ENCODE measurements around the gene TLX1. TPM values are rescaled to one million over a fixed set of nuclear protein-coding genes. Genes with fewer than 3 reads are reported as not detected.

The TLX1 gene
- polyA plus RNA-seq, 1 donor = not detected

- no peak for DNase-seq
Observed at GRCh38 chr10:101134299-101135127, 3.4 kb downstream of the TLX1 start.

GRCh38 chr10:101135141-101136006, 4.3 kb downstream of the TLX1 start:
- no peak for DNase-seq

- no peak for DNase-seq
Observed at GRCh38 chr10:101136007-101136707, 5.1 kb downstream of the TLX1 start.

DNA sequence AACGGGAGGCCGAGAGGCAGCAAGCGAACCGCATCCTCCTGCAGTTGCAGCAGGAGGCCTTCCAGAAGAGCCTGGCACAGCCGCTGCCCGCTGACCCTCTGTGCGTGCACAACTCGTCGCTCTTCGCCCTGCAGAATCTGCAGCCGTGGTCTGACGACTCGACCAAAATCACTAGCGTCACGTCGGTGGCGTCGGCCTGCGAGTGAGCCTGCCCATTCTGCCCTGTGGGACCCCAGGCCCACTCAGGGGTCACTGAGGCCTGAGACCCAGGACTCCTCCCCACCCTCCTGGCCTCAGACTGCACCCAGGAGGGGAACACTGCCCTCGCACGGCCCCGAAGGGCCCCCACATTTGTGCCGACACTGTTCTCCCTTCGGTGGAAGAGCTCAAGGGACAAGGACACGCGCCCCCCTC, 5.6 kb downstream of the TLX1 start:
- no peak for DNase-seq

DNA sequence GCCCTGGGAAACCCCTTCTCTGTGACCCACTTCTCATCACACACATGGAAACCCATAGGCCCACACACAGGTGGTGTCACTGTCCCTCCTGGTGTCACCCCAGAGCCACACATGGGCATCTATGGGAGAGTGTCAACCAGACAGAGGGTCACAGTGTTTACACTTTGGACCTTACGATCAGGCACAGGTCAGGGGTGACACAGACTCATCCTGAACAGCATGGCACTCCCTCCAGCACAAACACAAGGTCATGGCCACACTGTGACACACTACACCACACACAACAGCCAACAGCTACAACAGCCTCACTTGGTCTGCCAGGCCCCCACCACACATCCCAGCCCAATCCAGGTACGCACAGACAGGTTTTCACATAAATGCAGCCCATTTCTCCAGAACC, 6.2 kb downstream of the TLX1 start:
- no peak for DNase-seq

- DNase-seq = no peak
Observed at GRCh38 chr10:101138788-101139420, 7.8 kb downstream of the TLX1 start.

GRCh38 chr10:101139421-101139911, 8.4 kb downstream of the TLX1 start:
- DNase-seq = no peak

DNA sequence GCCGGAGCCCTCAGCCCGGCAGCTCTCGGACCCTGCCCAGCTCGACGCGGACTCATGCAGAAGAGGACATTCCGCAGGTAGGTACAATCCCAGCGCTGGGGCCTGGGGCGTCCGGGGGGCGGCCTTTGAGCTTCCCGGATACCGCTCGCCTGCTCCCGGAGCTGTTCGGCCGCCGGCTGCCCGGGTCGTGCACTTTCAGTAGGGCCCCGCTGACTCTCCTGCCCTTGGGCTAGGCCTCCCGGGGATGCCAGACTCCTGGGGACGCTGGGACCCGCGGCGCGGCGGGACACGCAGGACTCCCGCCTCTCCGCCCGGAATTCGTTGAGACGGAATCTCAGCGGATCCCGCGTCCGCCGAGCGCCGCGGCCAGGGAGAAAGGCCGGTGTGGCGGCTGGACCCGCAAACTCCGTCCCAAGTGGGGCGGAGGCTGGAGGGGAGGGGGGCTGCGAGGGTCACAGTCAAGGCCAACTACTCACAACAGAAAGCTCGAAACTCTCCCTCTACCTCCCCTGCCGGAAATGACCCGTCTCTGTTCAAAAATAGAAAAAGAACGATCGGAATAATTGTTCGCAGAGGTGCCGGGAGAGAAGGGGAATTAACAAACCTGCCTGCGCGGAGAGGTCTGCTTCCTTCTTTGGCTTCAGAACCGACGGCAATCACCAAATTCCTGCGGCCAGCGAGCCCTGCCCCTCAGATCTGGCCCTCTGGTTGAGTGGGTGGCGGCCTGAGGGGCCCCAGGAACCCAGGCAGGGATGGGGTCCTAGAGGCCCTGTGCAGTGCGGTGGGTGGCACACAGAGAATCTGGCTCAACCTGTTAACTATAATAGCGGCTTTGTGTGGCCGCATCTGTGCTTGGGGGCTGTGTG, 9.2 kb downstream of the TLX1 start:
- no peak for DNase-seq

DNA sequence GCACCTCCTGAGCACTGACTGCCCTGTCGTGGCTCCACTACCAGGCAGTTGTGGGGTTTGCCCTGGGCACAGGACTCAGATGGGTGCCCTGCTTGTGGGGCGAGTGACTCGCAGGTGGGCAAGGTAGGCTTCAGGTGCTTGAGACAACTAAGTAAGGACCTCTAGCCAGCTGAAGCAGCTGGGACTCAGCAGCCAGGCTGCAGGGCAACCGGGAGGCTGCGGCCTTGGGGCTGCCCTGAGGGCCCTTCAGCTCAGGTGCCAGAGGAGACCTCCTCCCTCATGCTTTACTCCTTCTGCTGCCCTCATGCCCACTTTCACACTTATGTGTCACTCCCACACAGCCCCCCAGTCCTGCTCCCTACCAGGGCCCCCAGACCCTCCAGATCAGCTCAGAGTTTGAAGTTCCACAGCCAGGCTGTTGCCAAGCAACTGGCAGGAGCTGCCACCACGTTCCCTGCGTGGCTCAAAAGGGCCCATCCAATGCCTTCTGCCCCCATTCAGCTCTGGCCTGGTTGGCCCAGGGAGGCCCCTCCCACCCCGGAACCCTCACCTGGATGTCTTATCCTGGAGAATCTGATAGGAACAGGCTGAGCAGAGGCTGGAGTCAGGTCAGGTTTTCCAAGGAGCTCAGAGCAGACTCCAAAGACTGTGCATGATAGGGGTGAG, 10.0 kb downstream of the TLX1 start:
- no peak for DNase-seq

DNA sequence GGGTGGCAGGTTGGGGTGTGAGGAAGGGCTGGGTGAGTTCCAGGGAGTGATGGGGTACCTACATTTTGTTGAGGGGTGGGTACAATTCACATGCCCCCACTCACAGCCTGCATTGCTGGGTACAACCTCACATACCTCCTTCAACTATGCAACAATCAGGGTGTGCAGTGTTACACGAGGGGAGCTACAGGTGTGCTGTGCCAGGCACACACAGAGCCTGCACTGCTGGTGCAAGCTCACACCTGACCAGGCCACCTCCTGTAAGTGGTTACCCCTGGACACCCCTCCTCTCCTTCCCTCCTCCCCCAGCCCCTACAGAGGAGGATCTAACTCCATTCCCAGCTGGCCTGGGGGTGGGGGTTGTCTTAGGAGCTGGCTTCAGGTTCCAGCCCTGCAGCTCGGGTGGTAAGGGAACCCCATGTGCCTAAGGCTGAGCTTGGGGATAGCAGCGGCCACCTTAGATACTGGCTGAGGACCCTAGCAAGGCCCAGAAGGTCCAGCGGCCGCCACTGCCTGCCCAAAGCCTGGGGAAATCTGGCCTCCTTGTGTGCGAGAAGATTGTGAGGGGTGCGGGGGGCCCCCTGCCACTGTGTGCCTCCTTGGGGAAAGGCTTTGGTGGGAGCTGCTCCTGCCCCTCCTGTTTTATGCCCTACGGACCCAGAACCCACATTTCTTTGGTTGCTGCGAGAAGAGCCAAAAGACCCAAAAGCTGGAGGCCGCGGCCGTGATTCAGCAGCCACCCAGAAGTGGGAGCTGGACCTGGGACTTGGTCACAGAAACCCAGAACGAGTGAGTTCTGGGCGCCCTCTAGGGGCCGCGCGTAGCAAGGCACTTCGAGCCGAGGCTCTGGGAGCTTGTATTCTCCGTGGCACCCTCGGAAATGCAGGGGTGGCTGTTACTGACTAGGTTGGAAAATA, 10.8 kb downstream of the TLX1 start:
- DNase-seq = peak; percentile 82

DNA sequence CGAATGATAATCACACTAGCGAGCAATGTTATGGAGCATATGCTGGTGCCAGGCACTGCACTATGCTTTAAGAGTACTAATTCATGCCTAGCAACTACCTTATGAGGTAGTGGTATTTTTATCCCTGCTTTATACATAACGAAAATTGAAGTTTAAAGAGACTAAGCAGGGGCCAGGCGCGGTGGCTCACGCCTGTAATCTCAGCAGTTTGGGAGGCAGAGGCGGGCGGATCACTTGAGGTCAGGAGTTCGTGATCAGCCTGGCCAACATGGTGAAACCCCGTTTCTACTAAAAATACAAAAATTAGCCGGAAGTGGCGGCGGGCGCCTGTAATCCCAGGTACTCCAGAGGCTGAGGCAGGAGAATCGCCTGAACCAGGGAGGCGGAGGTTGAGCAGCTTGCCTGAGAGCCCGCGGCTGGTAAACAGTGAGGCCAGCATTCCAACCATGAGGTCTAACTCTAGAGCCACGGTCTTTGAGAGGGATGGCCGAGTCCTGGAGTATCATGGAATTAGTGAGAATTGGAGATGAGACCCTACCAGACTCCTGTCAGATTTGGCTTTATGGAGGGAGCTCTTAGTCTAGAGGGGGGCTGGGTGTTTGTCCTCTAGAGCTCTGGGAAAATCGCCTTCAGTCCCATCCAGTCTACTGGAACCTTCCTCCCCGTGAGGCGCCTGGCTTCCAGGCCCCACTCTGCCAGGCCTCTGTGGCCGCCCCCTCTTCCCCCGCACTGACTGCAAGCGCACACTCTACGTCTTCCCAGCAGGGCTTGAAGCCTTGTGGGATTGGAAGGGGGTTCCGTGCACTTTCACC, 11.6 kb downstream of the TLX1 start:
- no peak for DNase-seq

DNA sequence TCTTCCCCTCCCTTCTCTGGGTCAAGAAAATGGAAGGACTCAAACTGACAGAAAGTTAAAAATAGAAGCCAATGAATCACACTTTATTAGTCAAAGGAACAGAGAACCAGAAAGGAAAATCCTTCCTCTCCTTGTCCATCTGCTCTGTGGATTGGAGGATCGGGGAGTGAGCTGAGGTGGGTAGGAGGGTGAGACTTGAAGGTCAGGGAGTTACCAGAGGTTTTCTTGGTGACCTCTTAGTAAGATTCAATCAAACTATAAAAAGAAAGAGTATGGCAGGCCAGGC, 12.2 kb downstream of the TLX1 start:
- DNase-seq = no peak

DNA sequence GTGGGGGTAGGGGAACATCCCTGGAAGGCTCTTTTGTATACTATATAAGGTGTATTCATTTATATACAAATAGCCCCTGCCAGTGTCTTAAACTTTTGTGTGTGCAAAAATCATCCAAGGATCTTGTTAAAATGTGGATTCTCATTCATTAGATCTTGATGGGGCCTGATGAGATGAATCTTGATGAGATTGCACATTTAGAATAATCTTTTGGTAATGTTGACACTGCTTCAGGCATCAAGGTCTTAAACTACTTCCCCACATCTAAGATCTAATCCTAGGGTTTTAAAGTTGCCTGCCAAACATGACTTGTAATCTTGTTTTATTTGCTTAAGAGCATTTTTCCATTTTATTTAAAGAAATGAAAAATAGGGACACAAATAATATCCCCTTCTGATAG, 13.0 kb downstream of the TLX1 start:
- DNase-seq = no peak

DNA sequence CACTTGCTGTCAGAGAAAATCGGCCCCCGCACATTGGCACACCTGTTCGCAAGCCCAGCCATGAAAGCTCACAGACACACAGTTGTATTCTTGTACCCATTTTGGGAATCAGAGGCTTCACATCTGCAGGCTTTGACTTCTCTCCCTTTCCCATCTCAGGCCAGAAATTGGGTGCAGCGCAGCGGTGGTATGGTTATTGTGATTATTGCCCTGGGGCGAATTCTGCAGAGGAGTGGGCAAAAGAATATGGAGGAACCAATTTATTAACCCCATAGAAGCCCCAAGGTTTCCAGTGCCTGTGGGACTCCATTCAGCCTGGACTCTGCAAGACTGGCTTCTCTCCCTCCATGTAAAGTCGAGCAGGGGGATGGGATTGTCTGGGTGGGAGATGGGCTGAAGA, 14.0 kb downstream of the TLX1 start:
- no peak for DNase-seq

DNA sequence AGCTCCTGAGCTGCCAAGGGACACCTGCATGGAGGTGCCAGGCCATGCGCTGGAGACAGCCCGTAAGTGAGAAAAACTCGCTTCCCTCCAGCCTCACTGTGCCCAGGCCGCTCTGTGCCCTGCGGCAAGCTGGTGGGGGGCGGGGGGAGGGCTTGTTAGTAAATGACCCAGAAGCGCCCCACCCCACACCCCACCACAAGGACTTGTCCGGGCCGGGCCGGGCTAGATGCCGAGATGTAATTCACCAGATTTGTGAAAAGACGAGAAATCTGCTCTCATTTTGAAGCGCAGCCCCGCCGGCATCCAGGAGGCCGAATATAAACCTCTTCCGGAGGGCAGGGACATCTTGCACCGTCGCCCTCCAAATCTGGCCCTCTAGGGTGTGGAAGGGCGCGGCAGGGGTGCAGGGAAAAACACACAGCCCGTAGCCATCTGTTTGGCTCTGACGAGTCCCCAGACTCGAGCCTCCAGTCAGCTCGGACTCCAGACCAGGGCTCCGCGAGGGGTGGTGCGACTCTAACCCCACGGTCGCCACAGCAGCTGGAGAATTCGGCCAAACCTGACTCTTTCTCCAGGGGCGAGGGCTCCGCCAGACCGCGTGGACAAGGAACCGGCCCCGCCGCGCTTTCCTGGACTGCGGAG, 14.8 kb downstream of the TLX1 start:
- DNase-seq = no peak

DNA sequence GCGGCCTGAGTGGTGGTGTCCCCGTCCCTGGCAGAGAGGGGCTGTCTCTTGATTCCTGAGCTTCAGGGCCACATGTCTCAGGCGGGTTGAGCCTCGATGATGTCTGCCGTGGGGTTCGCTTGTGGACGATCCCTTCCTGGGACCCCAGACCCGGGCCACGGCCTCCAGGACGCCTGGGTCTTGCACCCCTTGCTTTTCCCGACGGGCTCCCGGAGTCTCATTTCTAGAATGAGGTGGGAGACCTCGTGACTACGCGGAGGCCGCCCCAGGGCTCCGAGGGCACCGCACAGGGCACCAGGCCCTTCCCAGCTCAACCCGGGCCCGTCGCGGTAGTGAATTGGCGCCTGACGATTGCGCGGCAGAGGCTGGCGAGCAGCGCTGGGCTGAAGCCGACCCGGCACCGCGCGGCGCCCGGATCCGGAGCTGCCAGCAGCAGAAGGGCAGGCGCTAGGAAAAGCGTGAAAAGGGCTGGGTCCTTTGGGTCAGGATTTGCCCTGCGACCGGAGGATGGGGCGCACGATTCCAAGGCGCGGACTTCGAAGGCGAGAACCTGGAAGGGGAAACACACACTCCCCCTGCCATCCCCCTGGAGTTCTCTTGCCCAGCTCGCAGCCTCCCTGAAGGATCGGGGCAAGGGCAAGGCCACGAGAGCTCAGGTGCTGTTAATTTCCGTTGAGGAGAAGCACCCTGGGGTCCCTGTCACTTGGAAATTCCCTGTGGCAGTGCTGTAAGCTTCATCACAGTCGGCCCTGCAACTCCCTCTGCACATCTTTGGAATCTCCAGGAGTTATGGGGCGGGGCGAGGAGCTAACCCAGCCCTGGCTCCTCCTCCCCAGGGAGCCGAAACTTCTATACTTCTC, 15.5 kb downstream of the TLX1 start:
- DNase-seq = no peak

- no peak for DNase-seq
Observed at GRCh38 chr10:101151395-101151794, 20.3 kb downstream of the TLX1 start.

GRCh38 chr10:101152316-101152715, 21.2 kb downstream of the TLX1 start:
- DNase-seq = no peak
